Fibroblast of lung (primary cell): ENCODE measurements around the gene KRT2.

Source experiments
- EZH2 ChIP-seq: IDR thresholded peaks from 2 replicates; pipeline ENCODE4 v1.5.1; 2012; ENCODE audit warnings: low read length, control low read depth, mild to moderate bottlenecking; ENCODE audit errors: missing control alignments
- TF ChIP-seq, protein P1 (sequence below), 2 donors: IDR thresholded peaks in 1 of 2; conservative IDR thresholded peaks in 1 of 2; 1 replicate in 1 of 2; 2 replicates in 1 of 2; pipeline ENCODE4 v1.5.1; 2011 to 2012; ENCODE audit warnings: low read length in 2 of 2, control low read depth in 1 of 2, inconsistent platforms in 1 of 2, low read depth in 1 of 2, mild to moderate bottlenecking in 1 of 2

DNA sequence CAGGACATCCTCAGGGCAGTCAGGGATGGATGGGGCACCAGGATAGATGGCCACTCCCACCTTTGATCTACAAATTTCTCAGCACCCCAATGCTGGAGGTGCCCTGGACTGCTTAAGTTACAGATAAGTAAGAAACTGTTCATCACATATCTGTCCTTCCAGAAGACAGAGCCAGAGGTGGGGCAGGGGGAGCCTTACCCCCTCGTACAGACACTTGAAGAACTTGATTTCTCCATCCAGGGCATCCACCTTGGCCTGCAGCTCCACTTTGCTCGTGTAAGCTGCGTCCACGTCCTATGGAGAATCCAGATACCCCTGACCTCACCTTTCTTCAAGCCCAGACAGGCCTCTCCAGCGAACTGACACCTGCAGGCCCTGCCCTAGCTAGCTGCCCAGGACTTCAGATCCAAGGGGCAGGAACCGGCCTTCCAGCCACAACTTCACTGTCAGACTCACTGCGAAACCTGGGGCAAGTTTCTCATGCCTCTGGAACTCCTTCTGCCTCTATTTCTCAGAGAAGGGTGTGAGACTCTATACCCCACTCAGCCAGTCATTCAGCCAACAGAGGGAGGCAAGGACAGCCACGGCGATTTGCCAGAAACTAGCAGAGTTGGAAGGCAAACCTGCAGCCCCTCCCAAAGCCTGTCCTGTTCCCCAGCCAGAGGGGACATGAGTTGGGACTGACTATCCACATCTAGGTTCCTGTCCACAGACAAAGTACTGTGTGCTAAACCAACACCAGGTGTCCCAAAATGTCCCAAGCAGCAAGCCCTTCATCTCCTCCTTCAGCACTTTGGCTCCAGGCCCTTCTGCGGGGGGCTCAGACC lies 37.4 kb downstream of the KRT2 start:
- TF ChIP-seq, protein P1, sequence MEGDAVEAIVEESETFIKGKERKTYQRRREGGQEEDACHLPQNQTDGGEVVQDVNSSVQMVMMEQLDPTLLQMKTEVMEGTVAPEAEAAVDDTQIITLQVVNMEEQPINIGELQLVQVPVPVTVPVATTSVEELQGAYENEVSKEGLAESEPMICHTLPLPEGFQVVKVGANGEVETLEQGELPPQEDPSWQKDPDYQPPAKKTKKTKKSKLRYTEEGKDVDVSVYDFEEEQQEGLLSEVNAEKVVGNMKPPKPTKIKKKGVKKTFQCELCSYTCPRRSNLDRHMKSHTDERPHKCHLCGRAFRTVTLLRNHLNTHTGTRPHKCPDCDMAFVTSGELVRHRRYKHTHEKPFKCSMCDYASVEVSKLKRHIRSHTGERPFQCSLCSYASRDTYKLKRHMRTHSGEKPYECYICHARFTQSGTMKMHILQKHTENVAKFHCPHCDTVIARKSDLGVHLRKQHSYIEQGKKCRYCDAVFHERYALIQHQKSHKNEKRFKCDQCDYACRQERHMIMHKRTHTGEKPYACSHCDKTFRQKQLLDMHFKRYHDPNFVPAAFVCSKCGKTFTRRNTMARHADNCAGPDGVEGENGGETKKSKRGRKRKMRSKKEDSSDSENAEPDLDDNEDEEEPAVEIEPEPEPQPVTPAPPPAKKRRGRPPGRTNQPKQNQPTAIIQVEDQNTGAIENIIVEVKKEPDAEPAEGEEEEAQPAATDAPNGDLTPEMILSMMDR (conservative IDR thresholded peaks at IDR 0.05 in 1 of 2, IDR thresholded peaks at IDR 0.05 in 1 of 2; ENCODE audit: low read depth in 1 of 2, low read length in 2 of 2), result no peak
- TF ChIP-seq EZH2, result no peak
